Measurements from ENCODE around the gene CCDC66. TPM values are rescaled to one million over a fixed set of nuclear protein-coding genes. Genes with fewer than 3 reads are reported as not detected.
A peak's percentile ranks its signal among the peaks of the same experiment; 100 is the strongest.
"Not testable (repeated sequence)": the region's sequence is repeated elsewhere in the genome, so short reads cannot be mapped to it uniquely, and the experiment has no call there.

Gene CCDC66
- total RNA-seq, 4 donors from 2014 or later: 43.5 to 77.9 (median 65.7) TPM

DNA sequence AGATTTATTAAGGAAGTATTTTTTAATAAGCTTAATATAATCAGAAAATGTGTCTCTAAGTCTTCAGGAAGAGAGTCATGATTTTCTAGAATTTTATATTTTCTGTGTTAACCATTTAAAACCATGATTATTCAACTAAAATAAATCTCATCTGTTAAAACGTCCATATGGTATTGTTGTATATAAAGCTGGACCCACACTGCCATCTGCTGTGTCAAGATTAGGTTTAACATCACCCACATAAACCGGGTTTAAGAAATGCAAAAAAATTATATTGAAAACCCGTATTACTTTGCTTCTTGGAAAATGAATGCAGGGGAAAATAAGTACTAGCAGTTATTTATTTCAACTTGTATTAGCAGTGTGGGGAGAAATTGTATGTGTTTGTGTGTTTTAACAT lies 9.5 kb upstream of the CCDC66 start:
- Histone ChIP-seq H3K27ac (no peak overlapping the region), H3K27me3 (no peaks in the 10 kb centered on the region), H3K4me3 (no peak overlapping the region), H3K4me1 (no peaks in the 10 kb centered on the region), H3K36me3 (no peaks in the 10 kb centered on the region), H3K9me3 (no peaks in the 10 kb centered on the region)
- intact Hi-C loops (cut with DNase I; ENCODE audit: low total_unique reads): no loop called here
- no peak for TF ChIP-seq POLR2A (IDR thresholded peaks at IDR 0.05)
- TF ChIP-seq, protein P1, sequence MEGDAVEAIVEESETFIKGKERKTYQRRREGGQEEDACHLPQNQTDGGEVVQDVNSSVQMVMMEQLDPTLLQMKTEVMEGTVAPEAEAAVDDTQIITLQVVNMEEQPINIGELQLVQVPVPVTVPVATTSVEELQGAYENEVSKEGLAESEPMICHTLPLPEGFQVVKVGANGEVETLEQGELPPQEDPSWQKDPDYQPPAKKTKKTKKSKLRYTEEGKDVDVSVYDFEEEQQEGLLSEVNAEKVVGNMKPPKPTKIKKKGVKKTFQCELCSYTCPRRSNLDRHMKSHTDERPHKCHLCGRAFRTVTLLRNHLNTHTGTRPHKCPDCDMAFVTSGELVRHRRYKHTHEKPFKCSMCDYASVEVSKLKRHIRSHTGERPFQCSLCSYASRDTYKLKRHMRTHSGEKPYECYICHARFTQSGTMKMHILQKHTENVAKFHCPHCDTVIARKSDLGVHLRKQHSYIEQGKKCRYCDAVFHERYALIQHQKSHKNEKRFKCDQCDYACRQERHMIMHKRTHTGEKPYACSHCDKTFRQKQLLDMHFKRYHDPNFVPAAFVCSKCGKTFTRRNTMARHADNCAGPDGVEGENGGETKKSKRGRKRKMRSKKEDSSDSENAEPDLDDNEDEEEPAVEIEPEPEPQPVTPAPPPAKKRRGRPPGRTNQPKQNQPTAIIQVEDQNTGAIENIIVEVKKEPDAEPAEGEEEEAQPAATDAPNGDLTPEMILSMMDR (IDR thresholded peaks at IDR 0.05): no peak
- no peak for DNase-seq

DNA sequence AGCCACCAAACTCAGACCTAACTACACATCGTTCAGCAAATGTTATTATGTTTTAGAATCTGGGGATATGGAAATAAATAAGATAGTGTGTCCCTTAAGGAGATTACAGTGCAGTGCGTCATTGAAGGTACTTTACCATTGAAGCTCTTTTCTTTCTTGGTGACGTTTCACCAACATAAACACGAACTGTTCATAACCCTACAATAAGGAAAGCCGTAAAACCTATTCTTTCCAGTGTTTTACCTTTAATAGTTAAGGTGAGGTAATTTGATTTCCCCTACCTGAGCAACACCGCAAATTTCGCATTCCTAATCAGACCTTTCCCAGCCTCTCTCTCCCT lies 826 bp downstream of the CCDC66 start:
- peak overlapping the region; percentile 78 to 89 for H3K27ac ChIP-seq
- no peak for TF ChIP-seq POLR2A (IDR thresholded peaks at IDR 0.05)
- TF ChIP-seq, protein P1 (IDR thresholded peaks at IDR 0.05): no peak
- intact Hi-C loops (cut with DNase I; ENCODE audit: low total_unique reads): no loop called here

DNA sequence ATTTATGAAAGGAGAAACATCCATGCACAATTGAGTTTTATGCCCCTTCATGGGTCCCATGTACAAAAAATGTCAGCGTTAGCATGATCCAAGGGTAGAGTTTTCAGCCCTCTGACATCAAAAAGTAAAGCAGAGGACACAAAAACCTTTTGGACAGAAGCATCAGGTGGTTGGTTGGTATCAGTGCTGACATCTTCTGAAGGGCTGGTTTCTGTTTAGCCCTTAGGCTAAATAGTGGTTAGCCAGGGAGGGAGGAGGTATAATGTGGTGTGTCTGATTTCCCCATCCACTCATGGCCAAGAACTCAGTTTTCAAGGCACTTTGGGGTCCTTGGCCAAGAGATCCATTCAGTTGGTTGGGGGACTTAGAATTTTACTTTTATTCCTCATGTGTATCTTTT lies 16.5 kb downstream of the CCDC66 start:
- no peak overlapping the region for H3K4me3 ChIP-seq
- DNase-seq: no peak
- no peaks in the 10 kb centered on the region for H3K27me3 ChIP-seq
- H3K27ac ChIP-seq: no peak overlapping the region
- no peaks in the 10 kb centered on the region for H3K36me3 ChIP-seq
- H3K4me1 ChIP-seq: no peaks in the 10 kb centered on the region
- no peak for TF ChIP-seq POLR2A (IDR thresholded peaks at IDR 0.05)
- TF ChIP-seq, protein P1 (IDR thresholded peaks at IDR 0.05): no peak
- H3K9me3 ChIP-seq: no peaks in the 10 kb centered on the region
- intact Hi-C loops (cut with DNase I; ENCODE audit: low total_unique reads): no loop called here

More for the DNA sequence above, 826 bp downstream of the CCDC66 start:
- peaks cover 0 to 8% of the 10 kb centered on the region in 2 donors for H3K4me1 ChIP-seq
- no peaks in the 10 kb centered on the region for H3K27me3 ChIP-seq
- H3K9me3 ChIP-seq: no peaks in the 10 kb centered on the region
- peak overlapping the region; percentile 49 to 94 for H3K4me3 ChIP-seq
- H3K36me3 ChIP-seq: no peaks in the 10 kb centered on the region
- DNase-seq: no peak

DNA sequence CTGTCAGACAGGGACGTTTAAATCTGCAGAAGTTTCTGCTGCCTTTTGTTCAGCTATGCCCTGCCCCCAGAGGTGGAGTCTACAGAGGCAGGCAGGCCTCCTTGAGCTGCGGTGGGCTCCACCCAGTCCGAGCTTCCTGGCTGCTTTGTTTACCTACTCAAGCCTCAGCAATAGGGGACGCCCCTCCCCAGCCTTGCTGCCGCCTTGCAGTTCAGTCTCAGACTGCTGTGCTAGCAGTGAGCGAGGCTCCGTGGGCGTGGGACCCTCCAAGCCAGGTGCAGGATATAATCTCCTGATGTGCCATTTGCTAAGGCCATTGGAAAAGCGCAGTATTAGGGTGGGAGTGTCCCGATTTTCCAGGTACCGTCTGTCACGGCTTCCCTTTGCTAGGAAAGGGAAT lies 25.0 kb downstream of the CCDC66 start:
- DNase-seq; H3K27ac ChIP-seq; H3K4me1 ChIP-seq; H3K9me3 ChIP-seq; intact Hi-C loops (cut with DNase I; ENCODE audit: low total_unique reads); H3K27me3 ChIP-seq; H3K4me3 ChIP-seq; H3K36me3 ChIP-seq: not testable (repeated sequence)

DNA sequence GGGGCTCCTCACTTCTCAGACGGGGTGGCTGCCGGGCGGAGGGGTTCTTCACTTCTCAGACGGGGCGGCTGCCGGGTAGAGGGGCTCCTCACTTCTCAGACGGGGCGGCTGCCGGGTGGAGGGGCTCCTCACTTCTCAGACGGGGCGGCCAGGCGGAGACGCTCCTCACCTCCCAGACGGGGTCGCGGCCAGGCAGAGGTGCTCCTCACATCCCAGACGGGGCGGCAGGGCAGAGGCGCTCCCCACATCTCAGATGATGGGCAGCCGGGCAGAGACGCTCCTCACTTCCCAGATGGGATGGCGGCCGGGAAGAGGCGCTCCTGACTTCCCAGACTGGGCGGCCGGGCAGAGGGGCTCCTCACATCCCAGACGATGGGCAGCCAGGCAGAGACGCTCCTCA lies 27.3 kb downstream of the CCDC66 start:
- DNase-seq; H3K4me1 ChIP-seq; H3K4me3 ChIP-seq; H3K27ac ChIP-seq; H3K27me3 ChIP-seq; intact Hi-C loops (cut with DNase I; ENCODE audit: low total_unique reads); H3K9me3 ChIP-seq; H3K36me3 ChIP-seq: not testable (repeated sequence)

DNA sequence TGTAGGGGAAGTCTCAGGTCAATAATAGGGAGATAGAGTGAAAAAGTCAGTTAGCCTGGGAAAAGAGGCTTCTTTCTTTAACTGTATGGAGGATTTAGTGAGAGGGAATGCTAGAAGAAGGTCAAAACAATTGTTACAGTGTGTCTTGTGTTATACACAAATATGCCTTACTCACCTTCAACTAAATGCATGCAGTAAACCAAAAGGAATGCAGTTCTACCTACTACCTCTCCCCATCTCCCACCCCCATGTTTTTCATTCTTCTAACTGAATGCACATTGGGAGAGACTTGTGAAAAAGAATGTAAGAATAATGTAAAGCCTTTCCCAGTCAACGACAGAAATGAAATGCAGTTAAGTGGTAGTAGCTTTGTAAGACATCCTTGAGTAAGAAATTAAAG lies 33.8 kb downstream of the CCDC66 start:
- Histone ChIP-seq H3K27me3 (no peaks in the 10 kb centered on the region), H3K27ac (no peak overlapping the region), H3K9me3 (no peaks in the 10 kb centered on the region), H3K4me3 (no peak overlapping the region), H3K36me3 (no peaks in the 10 kb centered on the region), H3K4me1 (no peaks in the 10 kb centered on the region)
- TF ChIP-seq POLR2A (IDR thresholded peaks at IDR 0.05): no peak
- TF ChIP-seq, protein P1 (IDR thresholded peaks at IDR 0.05): no peak
- intact Hi-C loops (cut with DNase I; ENCODE audit: low total_unique reads): no loop called here
- DNase-seq: no peak

All from uterus (tissue), 4 donors.